Tibial nerve (tissue), 4 donors: ENCODE data around the gene ONECUT1. TPM values are rescaled to one million over a fixed set of nuclear protein-coding genes. Genes with fewer than 3 reads are reported as not detected.

Experiments used
- DNase-seq, 2 donors: peaks; one replicate each; pipeline ENCODE4 v3.0.0-alpha.2; 2019; ENCODE audit warnings: low spot score in 2 of 2
- H3K27ac ChIP-seq, 4 donors: fragments of 200-600 bp; sonication (generic) in 3 of 4; one replicate each; pipeline ENCODE4 v1.5.1; 2017 to 2019; ENCODE audit warnings: mild to moderate bottlenecking in 1 of 4
- H3K27me3 ChIP-seq, 2 donors: fragments of 200-600 bp; sonication (generic) in 1 of 2; one replicate each; pipeline versions ENCODE4 v1.5.1 to v1.6.0; 2017 to 2019
- H3K36me3 ChIP-seq, 3 donors: fragments of 200-600 bp; sonication (generic); one replicate each; pipeline ENCODE4 v1.5.1; 2018 to 2019
- H3K4me1 ChIP-seq, 4 donors: fragments of 200-600 bp; sonication (generic) in 3 of 4; one replicate each; pipeline ENCODE4 v1.5.1; 2017 to 2019
- H3K4me3 ChIP-seq, 4 donors: fragments of 200-600 bp; sonication (generic) in 3 of 4; one replicate each; pipeline ENCODE4 v1.5.1; 2017 to 2019; ENCODE audit warnings: mild to moderate bottlenecking in 1 of 4, moderate library complexity in 1 of 4
- H3K9me3 ChIP-seq, 4 donors: fragments of 200-600 bp; sonication (generic) in 3 of 4; one replicate each; pipeline ENCODE4 v1.5.1; 2017 to 2019
- CTCF ChIP-seq, 5 experiments: fragments of 200-600 bp in 3 of 5; fragments of 450-650 bp in 2 of 5; sonication (generic) in 3 of 5; IDR thresholded peaks; one replicate each; pipeline ENCODE4 v1.5.1; 2016 to 2019; ENCODE audit warnings: antibody characterized with exemption in 5 of 5, mild to moderate bottlenecking in 3 of 5, moderate library complexity in 2 of 5
- EP300 ChIP-seq, 2 donors: sonication (generic); formaldehyde crosslinking; IDR thresholded peaks; one replicate each; pipeline ENCODE4 v1.6.1; 2017; ENCODE audit warnings: antibody characterized with exemption in 2 of 2, mild to moderate bottlenecking in 1 of 2
- POLR2A ChIP-seq, 2 donors: fragments of 450-650 bp; IDR thresholded peaks; one replicate each; pipeline ENCODE4 v1.6.1; 2017; ENCODE audit warnings: antibody characterized with exemption in 2 of 2, mild to moderate bottlenecking in 2 of 2, moderate library complexity in 2 of 2
- WGBS, 2 donors: methylation state at CpG; one replicate each; pipeline ENCODE4 v1.1.5; 2018; 5-methylcytosine and 5-hydroxymethylcytosine counted together
- total RNA-seq, 4 donors: library from RNA; depleted of rRNA; stranded (reverse); fragments of >200 nt; gene quantifications; one replicate each; pipeline ENCODE4 v1.1.0, GENCODE V29; 2016

The ONECUT1 gene
- total RNA-seq, 4 donors from 2014 or later, result 0.22 to 2.4 TPM; not detected in 2

- peaks cover 0 to 43% (median 25%) of the 10 kb centered on the region in 4 donors for H3K4me1 ChIP-seq
- peak overlapping the region in 2 of 4 donors; percentile 11 to 13 for H3K4me3 ChIP-seq
- no peak overlapping the region for H3K27ac ChIP-seq
- H3K27me3 ChIP-seq, result peaks cover 0 to 100% of the 10 kb centered on the region in 2 donors
- WGBS, 2 donors, result 2 to 3% methylated on average over 34 to 49 of the region's 49 CpGs
- H3K36me3 ChIP-seq, result no peaks in the 10 kb centered on the region
- no peak for TF ChIP-seq EP300 (IDR thresholded peaks at IDR 0.05)
- TF ChIP-seq POLR2A (IDR thresholded peaks at IDR 0.05), result no peak
- TF ChIP-seq CTCF (IDR thresholded peaks at IDR 0.05), result no peak
- DNase-seq, result no peak
- H3K9me3 ChIP-seq, result peaks cover 0 to 8% (median 0%) of the 10 kb centered on the region in 4 donors
Observed at GRCh38 chr15:52803467-52804306, 13.6 kb upstream of the ONECUT1 start.

GRCh38 chr15:52803108-52803466 lies 13.0 kb upstream of the ONECUT1 start:
- peaks cover 0 to 100% of the 10 kb centered on the region in 2 donors for H3K27me3 ChIP-seq
- no peak overlapping the region for H3K27ac ChIP-seq
- 17 to 27% methylated on average over 8 of the region's 8 CpGs for WGBS, 2 donors

GRCh38 chr15:52802110-52802509 lies 12.0 kb upstream of the ONECUT1 start:
- DNase-seq, result no peak
- no peaks in the 10 kb centered on the region for H3K36me3 ChIP-seq
- no peak for TF ChIP-seq POLR2A (IDR thresholded peaks at IDR 0.05)
- TF ChIP-seq EP300 (IDR thresholded peaks at IDR 0.05), result no peak
- TF ChIP-seq CTCF (IDR thresholded peaks at IDR 0.05), result no peak
- H3K27ac ChIP-seq, result no peak overlapping the region
- peaks cover 0 to 55% (median 25%) of the 10 kb centered on the region in 4 donors for H3K4me1 ChIP-seq
- H3K9me3 ChIP-seq, result peaks cover 0 to 8% (median 0%) of the 10 kb centered on the region in 4 donors
- peaks cover 0 to 100% of the 10 kb centered on the region in 2 donors for H3K27me3 ChIP-seq
- no peak overlapping the region for H3K4me3 ChIP-seq
- 30 to 39% methylated on average over 2 of the region's 2 CpGs for WGBS, 2 donors

More at GRCh38 chr15:52803108-52803466, 13.0 kb upstream of the ONECUT1 start:
- Histone ChIP-seq H3K4me3 (no peak overlapping the region), H3K9me3 (peaks cover 0 to 8% (median 0%) of the 10 kb centered on the region in 4 donors), H3K4me1 (peaks cover 0 to 49% (median 25%) of the 10 kb centered on the region in 4 donors), H3K36me3 (no peaks in the 10 kb centered on the region)
- TF ChIP-seq CTCF (IDR thresholded peaks at IDR 0.05) (no peak), POLR2A (IDR thresholded peaks at IDR 0.05) (no peak), EP300 (IDR thresholded peaks at IDR 0.05) (no peak)
- DNase-seq, result no peak

- DNase-seq, result no peak
- H3K27ac ChIP-seq, result no peak overlapping the region
- no peak for TF ChIP-seq CTCF (IDR thresholded peaks at IDR 0.05)
- TF ChIP-seq POLR2A (IDR thresholded peaks at IDR 0.05), result no peak
- TF ChIP-seq EP300 (IDR thresholded peaks at IDR 0.05), result no peak
- WGBS, 2 donors, result 35 to 41% methylated on average over 14 of the region's 14 CpGs
- peaks cover 0 to 8% (median 0%) of the 10 kb centered on the region in 4 donors for H3K9me3 ChIP-seq
- no peaks in the 10 kb centered on the region for H3K36me3 ChIP-seq
- H3K27me3 ChIP-seq, result peaks cover 0 to 100% of the 10 kb centered on the region in 2 donors
- H3K4me1 ChIP-seq, result peaks cover 0 to 55% (median 25%) of the 10 kb centered on the region in 4 donors
- no peak overlapping the region for H3K4me3 ChIP-seq
Observed at GRCh38 chr15:52801748-52802085, 11.6 kb upstream of the ONECUT1 start.
